HUES64 (cell line): ENCODE results near the gene RAD51D.
"Not testable (repeated sequence)": the region's sequence is repeated elsewhere in the genome, so short reads cannot be mapped to it uniquely, and the experiment has no call there.

Source experiments
- H3K27ac ChIP-seq: 2 replicates; pipeline ENCODE4 v1.7.0; 2013; ENCODE audit warnings: low read depth, low read length, inconsistent platforms
- H3K27me3 ChIP-seq: 2 replicates; pipeline ENCODE4 v1.6.1; 2013; ENCODE audit warnings: mild to moderate bottlenecking, low read length; ENCODE audit not compliant: insufficient read depth
- H3K36me3 ChIP-seq: 2 replicates; pipeline ENCODE4 v1.6.1; 2013; ENCODE audit warnings: mild to moderate bottlenecking, low read length; ENCODE audit not compliant: insufficient read depth
- H3K4me1 ChIP-seq: 2 replicates; pipeline ENCODE4 v1.6.1; 2013; ENCODE audit warnings: mild to moderate bottlenecking, low read length, moderate library complexity; ENCODE audit not compliant: insufficient read depth
- H3K4me3 ChIP-seq: 2 replicates; pipeline ENCODE4 v1.5.1; 2013; ENCODE audit warnings: mild to moderate bottlenecking, low read length, moderate library complexity
- H3K9ac ChIP-seq: 2 replicates; pipeline ENCODE4 v1.6.1; 2013; ENCODE audit warnings: mild to moderate bottlenecking, low read depth, low read length
- H3K9me3 ChIP-seq: 2 replicates; pipeline ENCODE4 v1.6.1; 2013; ENCODE audit warnings: low read depth, low read length; ENCODE audit not compliant: insufficient read depth
- WGBS: fragments of 150-250, 120-280 bp; methylation state at CpG from one replicate; pipeline ENCODE4 v1.1.7; 2013; ENCODE audit warnings: missing lambda C conversion rate; 5-methylcytosine and 5-hydroxymethylcytosine counted together

Gene RAD51D

GRCh38 chr17:35046740-35047283, 72.8 kb downstream of the RAD51D start:
- Histone ChIP-seq H3K27me3 (no peaks in the 10 kb centered on the region), H3K9ac (no peak overlapping the region), H3K9me3 (no peaks in the 10 kb centered on the region), H3K4me1 (peaks cover 19% of the 10 kb centered on the region; the same call in 1 of the 2 replicates), H3K27ac (no peak overlapping the region), H3K36me3 (no peaks in the 10 kb centered on the region), H3K4me3 (no peak overlapping the region)
- WGBS = 86% methylated on average over 5 of the region's 5 CpGs

GRCh38 chr17:35046245-35046644, 73.4 kb downstream of the RAD51D start:
- Histone ChIP-seq H3K4me3 (no peak overlapping the region), H3K9me3 (no peaks in the 10 kb centered on the region), H3K27me3 (no peaks in the 10 kb centered on the region), H3K9ac (no peak overlapping the region), H3K36me3 (no peaks in the 10 kb centered on the region), H3K4me1 (peaks cover 13% of the 10 kb centered on the region; the same call in 1 of the 2 replicates), H3K27ac (no peak overlapping the region)
- WGBS = 92% methylated on average over 4 of the region's 4 CpGs

GRCh38 chr17:35045458-35045979, 74.1 kb downstream of the RAD51D start:
- H3K4me3 ChIP-seq, H3K27me3 ChIP-seq, H3K9me3 ChIP-seq, H3K27ac ChIP-seq, H3K9ac ChIP-seq, H3K36me3 ChIP-seq: not testable (repeated sequence)
- H3K4me1 ChIP-seq = peaks cover 13% of the 10 kb centered on the region; the same call in 1 of the 2 replicates
- WGBS = 98% methylated on average over 11 of the region's 13 CpGs

- H3K4me3 ChIP-seq = no peak overlapping the region
- H3K36me3 ChIP-seq = no peaks in the 10 kb centered on the region
- 94% methylated on average over 8 of the region's 8 CpGs for WGBS
- no peaks in the 10 kb centered on the region for H3K27me3 ChIP-seq
- H3K9ac ChIP-seq = no peak overlapping the region
- peaks cover 13% of the 10 kb centered on the region; the same call in 1 of the 2 replicates for H3K4me1 ChIP-seq
- no peak overlapping the region for H3K27ac ChIP-seq
- no peaks in the 10 kb centered on the region for H3K9me3 ChIP-seq
These were observed 75.5 kb downstream of the RAD51D start for GRCh38 chr17:35044181-35044580.
